Measurements from ENCODE around the gene HOXD12.

HOXD12 gene

GRCh38 chr2:176142281-176142680, 42.7 kb downstream of the HOXD12 start:
- DNase-seq (ENCODE audit: insufficient read length) (no peak), FAIRE-seq (no peak)
- TF ChIP-seq POLR2AphosphoS5 (IDR thresholded peaks at IDR 0.05; ENCODE audit: low read depth, low read length): no peak
- TF ChIP-seq TAF1 (IDR thresholded peaks at IDR 0.05; ENCODE audit: borderline replicate concordance, low read depth, low read length): no peak
- no peak for TF ChIP-seq POLR2A (IDR thresholded peaks at IDR 0.05; ENCODE audit: low read depth, low read length)

- no peak for FAIRE-seq
- TF ChIP-seq POLR2AphosphoS5 (IDR thresholded peaks at IDR 0.05; ENCODE audit: low read depth, low read length): no peak
- no peak for TF ChIP-seq POLR2A (IDR thresholded peaks at IDR 0.05; ENCODE audit: low read depth, low read length)
- TF ChIP-seq TAF1 (IDR thresholded peaks at IDR 0.05; ENCODE audit: borderline replicate concordance, low read depth, low read length): no peak
Measured at GRCh38 chr2:176145085-176145969, 45.7 kb downstream of the HOXD12 start.

GRCh38 chr2:176146101-176146500, 46.5 kb downstream of the HOXD12 start:
- FAIRE-seq: no peak

More at GRCh38 chr2:176145085-176145969, 45.7 kb downstream of the HOXD12 start:
- DNase-seq (ENCODE audit: insufficient read length): no peak

GRCh38 chr2:176146645-176147044, 47.0 kb downstream of the HOXD12 start:
- DNase-seq (ENCODE audit: insufficient read length) (no peak), FAIRE-seq (no peak)
- TF ChIP-seq POLR2AphosphoS5 (IDR thresholded peaks at IDR 0.05; ENCODE audit: low read depth, low read length) (no peak), TAF1 (IDR thresholded peaks at IDR 0.05; ENCODE audit: borderline replicate concordance, low read depth, low read length) (no peak), POLR2A (IDR thresholded peaks at IDR 0.05; ENCODE audit: low read depth, low read length) (no peak)

More at GRCh38 chr2:176146101-176146500, 46.5 kb downstream of the HOXD12 start:
- TF ChIP-seq TAF1 (IDR thresholded peaks at IDR 0.05; ENCODE audit: borderline replicate concordance, low read depth, low read length) (no peak), POLR2A (IDR thresholded peaks at IDR 0.05; ENCODE audit: low read depth, low read length) (no peak), POLR2AphosphoS5 (IDR thresholded peaks at IDR 0.05; ENCODE audit: low read depth, low read length) (no peak)
- no peak for DNase-seq (ENCODE audit: insufficient read length)

GRCh38 chr2:176147210-176147799, 47.7 kb downstream of the HOXD12 start:
- FAIRE-seq (no peak), DNase-seq (ENCODE audit: insufficient read length) (no peak)

GRCh38 chr2:176147800-176148496, 48.4 kb downstream of the HOXD12 start:
- DNase-seq (ENCODE audit: insufficient read length) (no peak), FAIRE-seq (no peak)
- TF ChIP-seq POLR2AphosphoS5 (IDR thresholded peaks at IDR 0.05; ENCODE audit: low read depth, low read length) (no peak), POLR2A (IDR thresholded peaks at IDR 0.05; ENCODE audit: low read depth, low read length) (no peak), TAF1 (IDR thresholded peaks at IDR 0.05; ENCODE audit: borderline replicate concordance, low read depth, low read length) (no peak)

More at GRCh38 chr2:176147210-176147799, 47.7 kb downstream of the HOXD12 start:
- TF ChIP-seq POLR2AphosphoS5 (IDR thresholded peaks at IDR 0.05; ENCODE audit: low read depth, low read length): no peak
- no peak for TF ChIP-seq POLR2A (IDR thresholded peaks at IDR 0.05; ENCODE audit: low read depth, low read length)
- no peak for TF ChIP-seq TAF1 (IDR thresholded peaks at IDR 0.05; ENCODE audit: borderline replicate concordance, low read depth, low read length)

GRCh38 chr2:176148751-176149421, 49.3 kb downstream of the HOXD12 start:
- DNase-seq (ENCODE audit: insufficient read length) (no peak), FAIRE-seq (no peak)
- no peak for TF ChIP-seq POLR2A (IDR thresholded peaks at IDR 0.05; ENCODE audit: low read depth, low read length)
- no peak for TF ChIP-seq POLR2AphosphoS5 (IDR thresholded peaks at IDR 0.05; ENCODE audit: low read depth, low read length)
- TF ChIP-seq TAF1 (IDR thresholded peaks at IDR 0.05; ENCODE audit: borderline replicate concordance, low read depth, low read length): no peak

GRCh38 chr2:176149481-176149938, 49.9 kb downstream of the HOXD12 start:
- DNase-seq (ENCODE audit: insufficient read length) (no peak), FAIRE-seq (no peak)
- TF ChIP-seq POLR2AphosphoS5 (IDR thresholded peaks at IDR 0.05; ENCODE audit: low read depth, low read length): no peak
- TF ChIP-seq TAF1 (IDR thresholded peaks at IDR 0.05; ENCODE audit: borderline replicate concordance, low read depth, low read length): no peak
- TF ChIP-seq POLR2A (IDR thresholded peaks at IDR 0.05; ENCODE audit: low read depth, low read length): no peak

- DNase-seq (ENCODE audit: insufficient read length) (no peak), FAIRE-seq (no peak)
Measured at GRCh38 chr2:176149939-176150583, 50.5 kb downstream of the HOXD12 start.

More at GRCh38 chr2:176149939-176150583, 50.5 kb downstream of the HOXD12 start:
- TF ChIP-seq POLR2AphosphoS5 (IDR thresholded peaks at IDR 0.05; ENCODE audit: low read depth, low read length) (no peak), POLR2A (IDR thresholded peaks at IDR 0.05; ENCODE audit: low read depth, low read length) (no peak), TAF1 (IDR thresholded peaks at IDR 0.05; ENCODE audit: borderline replicate concordance, low read depth, low read length) (no peak)
